Activated CD8-positive, alpha-beta T cell treated with anti-CD3 and anti-CD28 coated beads for 36 hours (primary cell): ENCODE data around the gene CNTN2. TPM values are rescaled to one million over a fixed set of nuclear protein-coding genes. Genes with fewer than 3 reads are reported as not detected.
A peak's percentile ranks its signal among the peaks of the same experiment; 100 is the strongest.

Experiments
- ATAC-seq: fragments of 200-7000 bp; cut with Tn5 transposase; one replicate; pipeline ENCODE4 v1.10.0; 2021; ENCODE audit warnings: mild to moderate bottlenecking, moderate library complexity
- CTCF ChIA-PET: fragments of 350-600 bp; sonication (Branson Sonifier 250); formaldehyde crosslinking; loops from one replicate; lab custom pipeline; 2021; ENCODE audit warnings: antibody characterized with exemption; lab: Charles Lee
- POLR2A ChIA-PET: fragments of 350-600 bp; sonication (Branson Sonifier 250); formaldehyde crosslinking; loops from one replicate; lab custom pipeline; 2021; ENCODE audit warnings: antibody characterized with exemption; lab: Charles Lee
- DNase-seq: peaks from one replicate; pipeline ENCODE4 v3.0.0-alpha.2; 2020
- H3K27ac Mint-ChIP-seq: one replicate; pipeline ENCODE4 v1.8.0; 2021; ENCODE audit warnings: mild to moderate bottlenecking, mixed read lengths
- H3K27me3 Mint-ChIP-seq: one replicate; pipeline ENCODE4 v1.8.0; 2021; ENCODE audit warnings: mixed read lengths
- H3K36me3 Mint-ChIP-seq: one replicate; pipeline ENCODE4 v1.8.0; 2021; ENCODE audit warnings: low read depth, mixed read lengths
- H3K4me1 Mint-ChIP-seq: one replicate; pipeline ENCODE4 v1.8.0; 2021; ENCODE audit warnings: low read depth, mixed read lengths
- H3K4me3 Mint-ChIP-seq: one replicate; pipeline ENCODE4 v1.8.0; 2021; ENCODE audit warnings: mild to moderate bottlenecking, moderate library complexity, mixed read lengths
- H3K9me3 Mint-ChIP-seq: one replicate; pipeline ENCODE4 v1.8.0; 2021; ENCODE audit warnings: mixed read lengths
- CTCF ChIP-seq: fragments of 200-600 bp; IDR thresholded peaks from one replicate; pipeline ENCODE4 v1.8.0; 2022; ENCODE audit warnings: antibody characterized with exemption, mild to moderate bottlenecking
- intact Hi-C: fragments of 100-400 bp; cut with micrococcal nuclease; formaldehyde crosslinking; loops from one replicate; pipeline ENCODE4 v1.10.0; 2022
- total RNA-seq, 2 experiments: library from RNA; stranded (reverse); gene quantifications; one replicate each; pipeline ENCODE4 v1.2.3, GENCODE V29; 2021

The CNTN2 gene
- total RNA-seq, 2 experiments from 2014 or later = not detected

- H3K4me1 Mint-ChIP-seq = no peaks in the 10 kb centered on the region
- no peak overlapping the region for H3K27ac Mint-ChIP-seq
- DNase-seq (no peak), ATAC-seq (no peak)
- ChIA-PET POLR2A (interaction anchor here (1.9 kb wide), 1 partner anchor 12 kb away, joined by 5 read pairs; no protein-coding TSS in a partner anchor), CTCF (interaction anchor here (0.7 to 2.0 kb wide), 5 partner anchors 18 to 158 kb away, joined by 3 to 6 read pairs (median 4); no protein-coding TSS in a partner anchor)
- peaks cover 47% of the 10 kb centered on the region for H3K36me3 Mint-ChIP-seq
- no peak overlapping the region for H3K4me3 Mint-ChIP-seq
- TF ChIP-seq CTCF = no peak
- H3K27me3 Mint-ChIP-seq = no peaks in the 10 kb centered on the region
- H3K9me3 Mint-ChIP-seq = no peaks in the 10 kb centered on the region
- intact Hi-C loops = no loop called here
These were observed 55.2 kb downstream of the CNTN2 start for GRCh38 chr1:205098242-205098641.

GRCh38 chr1:205102404-205102803 is 59.4 kb downstream of the CNTN2 start:
- Mint-ChIP-seq H3K4me3 (no peak overlapping the region), H3K36me3 (peaks cover 51% of the 10 kb centered on the region), H3K27ac (no peak overlapping the region), H3K4me1 (peaks cover 4% of the 10 kb centered on the region), H3K27me3 (no peaks in the 10 kb centered on the region), H3K9me3 (no peaks in the 10 kb centered on the region)
- DNase-seq = no peak
- no peak for TF ChIP-seq CTCF
- intact Hi-C loops = no loop called here
- POLR2A ChIA-PET = interaction anchor here (0.6 kb wide), 1 partner anchor 10 kb away, joined by 5 read pairs; no protein-coding TSS in a partner anchor
- ATAC-seq = no peak
- CTCF ChIA-PET = no interaction called here

- Mint-ChIP-seq H3K36me3 (peaks cover 41% of the 10 kb centered on the region), H3K9me3 (no peaks in the 10 kb centered on the region), H3K4me1 (peaks cover 9% of the 10 kb centered on the region), H3K4me3 (no peak overlapping the region), H3K27ac (peak overlapping the region; percentile 40), H3K27me3 (no peaks in the 10 kb centered on the region)
- POLR2A ChIA-PET = no interaction called here
- TF ChIP-seq CTCF = no peak
- intact Hi-C loops = no loop called here
- CTCF ChIA-PET = no interaction called here
- ATAC-seq (no peak), DNase-seq (no peak)
These were observed 64.3 kb downstream of the CNTN2 start for GRCh38 chr1:205107327-205107726.

- CTCF ChIA-PET = interaction anchor here (1.0 to 2.4 kb wide), 6 partner anchors 9 to 148 kb away, joined by 3 to 11 read pairs (median 6); no protein-coding TSS in a partner anchor
- intact Hi-C loops = no loop called here
- no peaks in the 10 kb centered on the region for H3K9me3 Mint-ChIP-seq
- H3K4me1 Mint-ChIP-seq = peaks cover 9% of the 10 kb centered on the region
- H3K27ac Mint-ChIP-seq = peak overlapping the region; percentile 7
- ATAC-seq (no peak), DNase-seq (no peak)
- TF ChIP-seq CTCF = no peak
- H3K27me3 Mint-ChIP-seq = no peaks in the 10 kb centered on the region
- POLR2A ChIA-PET = interaction anchor here (0.7 to 5.6 kb wide), 2 partner anchors 12 to 22 kb away, joined by 3 to 23 read pairs; partner anchors contain the start of gene RBBP5
- H3K4me3 Mint-ChIP-seq = no peak overlapping the region
- peaks cover 40% of the 10 kb centered on the region for H3K36me3 Mint-ChIP-seq
These were observed 65.5 kb downstream of the CNTN2 start for GRCh38 chr1:205108464-205108863.

GRCh38 chr1:205109269-205109668 is 66.3 kb downstream of the CNTN2 start:
- DNase-seq (no peak), ATAC-seq (no peak)
- peaks cover 9% of the 10 kb centered on the region for H3K4me1 Mint-ChIP-seq
- no peaks in the 10 kb centered on the region for H3K9me3 Mint-ChIP-seq
- H3K27me3 Mint-ChIP-seq = no peaks in the 10 kb centered on the region
- no peak overlapping the region for H3K27ac Mint-ChIP-seq
- CTCF ChIA-PET = interaction anchor here (0.5 to 2.4 kb wide), 9 partner anchors 10 to 605 kb away, joined by 3 to 11 read pairs (median 3); no protein-coding TSS in a partner anchor
- no peak for TF ChIP-seq CTCF
- intact Hi-C loops = no loop called here
- POLR2A ChIA-PET = interaction anchor here (1.7 to 5.6 kb wide), 2 partner anchors 10 to 12 kb away, joined by 5 to 23 read pairs; partner anchors contain the start of gene RBBP5
- H3K36me3 Mint-ChIP-seq = peaks cover 34% of the 10 kb centered on the region
- no peak overlapping the region for H3K4me3 Mint-ChIP-seq
